ENCODE results near the gene SLC25A43. TPM values are rescaled to one million over a fixed set of nuclear protein-coding genes. Genes with fewer than 3 reads are reported as not detected.

The SLC25A43 gene
- 5.4 TPM for total RNA-seq

DNA sequence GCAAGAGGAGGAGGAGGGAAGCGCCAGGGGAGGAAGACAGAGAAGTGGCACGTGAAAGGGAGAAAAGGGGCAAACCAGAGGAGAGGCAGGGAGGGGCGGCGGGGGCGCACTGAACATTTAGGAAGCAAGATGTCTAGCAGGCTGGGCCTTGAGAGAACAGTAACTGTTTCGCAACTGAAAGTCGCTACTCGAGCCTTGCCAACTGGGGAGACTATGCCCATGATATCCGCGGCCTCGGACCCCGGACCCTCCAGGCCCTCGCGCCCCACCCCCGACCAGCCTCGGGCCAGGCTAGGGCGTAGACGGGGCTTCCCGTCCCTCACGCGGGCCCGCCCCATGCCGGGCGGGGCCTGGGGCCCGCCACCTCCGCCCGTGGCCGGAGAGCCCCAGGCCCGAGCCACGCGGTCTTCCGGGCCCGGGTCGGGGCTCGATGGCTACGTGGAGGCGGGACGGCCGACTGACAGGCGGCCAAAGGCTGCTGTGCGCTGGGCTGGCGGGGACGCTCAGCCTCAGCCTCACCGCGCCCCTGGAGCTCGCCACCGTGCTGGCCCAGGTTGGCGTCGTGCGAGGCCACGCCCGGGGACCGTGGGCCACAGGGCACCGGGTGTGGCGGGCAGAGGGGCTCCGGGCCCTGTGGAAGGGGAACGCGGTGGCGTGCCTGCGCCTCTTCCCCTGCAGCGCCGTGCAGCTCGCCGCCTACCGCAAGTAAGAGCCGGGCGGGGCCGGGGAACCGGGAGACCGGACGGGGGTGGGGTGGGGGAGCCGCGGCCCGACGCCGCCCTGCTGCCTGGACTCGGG, at the start of gene SLC25A43:
Gene SLC25A43 (plus strand): TSS at position 363 of the 798 bp plus-strand sequence. CDS start 68 bp downstream, at position 431.

DNA sequence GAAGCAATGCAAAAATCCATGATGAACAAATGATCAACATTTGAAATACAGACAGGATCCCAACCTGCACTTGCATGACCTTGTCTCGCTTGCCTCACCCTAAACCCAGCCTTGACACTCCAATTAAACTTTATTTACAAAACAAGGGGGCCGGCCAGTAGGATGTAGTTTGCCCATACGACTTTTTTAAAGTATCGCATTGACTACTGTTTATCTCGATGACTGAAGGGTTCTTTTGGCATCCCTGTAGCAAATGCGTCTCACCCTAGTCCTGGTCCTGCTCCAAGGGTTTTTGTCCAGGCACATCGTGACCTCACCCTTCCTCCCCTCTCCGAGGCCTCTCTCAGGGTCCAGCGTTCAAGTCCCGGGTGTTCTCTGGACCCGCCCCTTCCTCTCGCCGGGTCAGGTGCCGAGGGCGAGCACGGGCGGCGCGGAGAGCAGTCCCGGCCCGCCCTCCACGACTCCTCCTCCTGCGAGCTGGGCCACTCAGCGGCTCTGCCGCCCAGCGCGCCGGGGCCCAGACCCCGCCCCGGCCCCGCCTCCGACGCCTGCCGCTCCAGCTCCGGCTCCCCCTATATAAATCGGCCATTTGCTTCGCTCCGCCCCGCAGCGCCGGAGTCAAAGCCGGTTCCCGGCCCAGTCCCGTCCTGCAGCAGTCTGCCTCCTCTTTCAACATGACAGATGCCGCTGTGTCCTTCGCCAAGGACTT, 68.9 kb downstream of the SLC25A43 start, which contains the start of gene SLC25A5:
Gene SLC25A5 (plus strand): TSS at position 603 of the 709 bp plus-strand sequence. CDS start 72 bp downstream, at position 675.

Small RNAs within 50 kb of the gene (small RNA-seq; reads per million reads assigned to genes)
- gene RNU1-67P (ENCODE audit: low replicate concordance) (0.21 reads per million), gene RNY3P16 (ENCODE audit: low replicate concordance) (not detected)

Other genes starting within 250 kb of the SLC25A43 start
- 208 TPM for gene PGRMC1, start 163.1 kb upstream of the SLC25A43 start, total RNA-seq
- 227 TPM for gene SLC25A5, start 69.1 kb downstream of the SLC25A43 start, total RNA-seq
- 31.6 TPM for gene STEEP1, start 166.1 kb downstream of the SLC25A43 start, total RNA-seq
- 40.2 TPM for gene UBE2A, start 175.2 kb downstream of the SLC25A43 start, total RNA-seq
- gene NKRF, start 207.1 kb downstream of the SLC25A43 start, total RNA-seq = 8.3 TPM